Measurements from ENCODE around the gene NKAPL.
"Not testable (repeated sequence)": the region's sequence is repeated elsewhere in the genome, so short reads cannot be mapped to it uniquely, and the experiment has no call there.

NKAPL gene

GRCh38 chr6:28296520-28297060, 37.5 kb downstream of the NKAPL start:
- DNase-seq (ENCODE audit: low spot score) = no peak

- no peak for DNase-seq (ENCODE audit: low spot score)
These were observed 44.5 kb downstream of the NKAPL start for GRCh38 chr6:28303570-28303969.

- not testable (repeated sequence) for DNase-seq (ENCODE audit: low spot score)
These were observed 47.3 kb downstream of the NKAPL start for GRCh38 chr6:28306363-28306762.
